Mucosa of stomach (tissue), 1 donor: ENCODE results near the gene DHX34.

Experiments
- H3K27me3 ChIP-seq: one replicate; pipeline ENCODE4 v1.7.0; 2013; ENCODE audit warnings: mild to moderate bottlenecking, low read length; ENCODE audit not compliant: control insufficient read depth, insufficient read depth
- H3K36me3 ChIP-seq: one replicate; pipeline ENCODE4 v1.7.0; 2013; ENCODE audit warnings: low read length; ENCODE audit not compliant: control insufficient read depth, insufficient read depth
- H3K4me1 ChIP-seq: one replicate; pipeline ENCODE4 v1.7.0; 2013; ENCODE audit warnings: mild to moderate bottlenecking, low read length; ENCODE audit not compliant: control insufficient read depth, insufficient read depth
- H3K4me3 ChIP-seq: one replicate; pipeline ENCODE4 v1.7.0; 2013; ENCODE audit warnings: low read length
- H3K9ac ChIP-seq: one replicate; pipeline ENCODE4 v1.7.0; 2013; ENCODE audit warnings: mild to moderate bottlenecking, low read length, moderate library complexity
- H3K9me3 ChIP-seq: one replicate; pipeline ENCODE4 v1.7.0; 2013; ENCODE audit warnings: mild to moderate bottlenecking, low read length, moderate library complexity; ENCODE audit not compliant: control insufficient read depth
- donor health status: Pancreatic carcinoma.

DHX34 gene

DNA sequence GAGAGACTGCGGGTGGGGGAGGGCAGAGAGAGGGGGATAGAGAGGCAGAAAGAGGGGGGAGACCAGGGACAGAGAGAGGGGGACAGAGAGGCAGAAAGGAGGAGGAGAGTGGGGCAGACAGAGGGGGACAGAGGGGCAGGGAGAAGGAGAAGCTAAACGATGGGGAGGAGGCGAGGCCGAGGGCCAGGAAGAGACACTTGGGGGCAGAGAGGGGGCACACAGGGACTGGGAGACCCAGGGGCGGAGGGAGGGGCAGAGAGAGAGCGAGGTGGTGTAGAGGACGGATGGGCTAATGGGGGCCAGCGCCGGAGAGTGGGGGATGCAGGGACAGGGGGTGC lies 69.5 kb downstream of the DHX34 start:
- H3K27me3 ChIP-seq = peaks cover 71% of the 10 kb centered on the region
- no peaks in the 10 kb centered on the region for H3K9me3 ChIP-seq
- H3K36me3 ChIP-seq = no peaks in the 10 kb centered on the region
- peaks cover 8% of the 10 kb centered on the region for H3K4me1 ChIP-seq
- no peak overlapping the region for H3K9ac ChIP-seq
- no peak overlapping the region for H3K4me3 ChIP-seq

DNA sequence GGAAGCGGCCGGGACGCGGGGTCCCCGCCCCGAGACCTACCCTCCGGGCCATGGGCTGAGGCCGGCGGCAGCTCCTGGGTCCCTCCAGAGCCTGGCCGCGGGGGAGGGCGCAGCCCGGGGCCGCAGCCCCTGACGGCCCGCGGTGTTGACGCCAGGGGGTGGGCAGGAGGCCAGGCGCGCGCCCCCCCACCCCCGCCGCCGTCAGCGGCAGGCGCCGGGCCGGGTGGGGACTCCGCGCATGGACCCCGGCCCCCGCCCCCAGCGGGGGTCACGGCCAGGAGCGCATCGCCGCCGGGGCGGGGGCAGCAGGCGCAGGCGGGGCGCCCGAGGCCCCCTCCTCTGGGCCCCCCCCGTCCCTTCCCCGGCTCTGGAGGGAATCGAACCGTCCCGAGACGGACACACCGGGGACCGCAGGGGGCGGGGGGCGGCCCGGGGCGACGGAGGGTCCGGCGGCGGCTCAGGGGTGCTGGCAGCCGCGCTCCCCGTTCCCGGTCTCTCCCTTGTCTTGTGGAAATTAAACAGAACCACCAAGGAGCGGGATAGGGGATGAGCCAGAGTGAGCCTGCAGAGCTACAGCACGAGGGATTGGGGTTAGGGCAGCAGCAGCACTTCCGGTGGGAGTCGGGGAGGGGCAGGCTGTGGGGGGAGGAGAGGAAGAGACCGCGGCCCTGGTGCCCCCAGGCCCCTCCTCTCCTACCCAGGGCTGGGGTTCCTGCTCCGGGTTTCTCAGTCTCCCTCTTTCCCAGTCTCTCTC lies 70.1 kb downstream of the DHX34 start, which contains the start of gene MEIS3:
MEIS3 (minus strand) TSS at position 498 of the 754 bp plus-strand sequence; CDS start at position 52, 446 bp downstream.
- Histone ChIP-seq H3K4me1 (peaks cover 8% of the 10 kb centered on the region), H3K27me3 (peaks cover 76% of the 10 kb centered on the region)

GRCh38 chr19:47419789-47420188 lies 70.7 kb downstream of the DHX34 start:
- H3K4me1 ChIP-seq = peaks cover 8% of the 10 kb centered on the region
- H3K27me3 ChIP-seq = peaks cover 81% of the 10 kb centered on the region
- H3K9me3 ChIP-seq = no peaks in the 10 kb centered on the region

More for the DNA sequence above, 70.1 kb downstream of the DHX34 start, which contains the start of gene MEIS3:
- no peak within 1 kb of the TSS for H3K9ac ChIP-seq
- no peaks in the 10 kb centered on the region for H3K36me3 ChIP-seq
- no peak within 1 kb of the TSS for H3K4me3 ChIP-seq
- no peaks in the 10 kb centered on the region for H3K9me3 ChIP-seq

DNA sequence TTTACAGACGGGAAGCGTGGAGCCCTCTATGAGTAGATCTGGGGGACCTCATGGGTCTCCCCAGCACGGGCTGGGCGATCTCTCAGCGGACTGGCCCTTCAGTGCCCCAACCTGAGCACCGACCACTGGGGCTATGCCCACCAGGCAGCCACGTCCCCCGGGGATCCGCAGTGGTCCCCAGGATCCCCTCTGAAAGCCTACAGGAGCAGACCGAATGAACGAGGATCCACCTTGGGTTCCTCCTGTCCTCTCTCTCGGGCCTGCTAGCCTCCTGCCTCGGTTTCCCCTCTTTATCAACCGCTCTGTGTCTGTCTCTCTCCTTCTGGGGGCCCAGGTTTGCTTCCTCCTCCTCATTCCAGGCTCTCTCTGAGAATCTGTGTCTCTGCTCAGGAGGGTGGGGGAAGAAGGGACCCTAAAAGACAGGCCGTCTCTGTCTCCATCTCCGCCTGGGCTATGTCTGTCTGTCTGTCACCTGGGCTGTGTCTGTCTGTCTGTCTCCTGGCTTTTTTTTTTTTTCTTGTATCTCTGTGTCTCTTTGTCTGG lies 72.2 kb downstream of the DHX34 start:
- Histone ChIP-seq H3K9me3 (no peaks in the 10 kb centered on the region), H3K4me1 (peaks cover 8% of the 10 kb centered on the region), H3K36me3 (no peaks in the 10 kb centered on the region), H3K27me3 (peaks cover 79% of the 10 kb centered on the region), H3K4me3 (no peak overlapping the region), H3K9ac (no peak overlapping the region)

More at GRCh38 chr19:47419789-47420188, 70.7 kb downstream of the DHX34 start:
- Histone ChIP-seq H3K36me3 (no peaks in the 10 kb centered on the region), H3K4me3 (no peak overlapping the region), H3K9ac (no peak overlapping the region)

- no peak overlapping the region for H3K9ac ChIP-seq
- H3K27me3 ChIP-seq = peaks cover 73% of the 10 kb centered on the region
- H3K36me3 ChIP-seq = no peaks in the 10 kb centered on the region
- no peaks in the 10 kb centered on the region for H3K9me3 ChIP-seq
- peaks cover 8% of the 10 kb centered on the region for H3K4me1 ChIP-seq
- H3K4me3 ChIP-seq = no peak overlapping the region
Measured at GRCh38 chr19:47421844-47422395, 72.8 kb downstream of the DHX34 start.

DNA sequence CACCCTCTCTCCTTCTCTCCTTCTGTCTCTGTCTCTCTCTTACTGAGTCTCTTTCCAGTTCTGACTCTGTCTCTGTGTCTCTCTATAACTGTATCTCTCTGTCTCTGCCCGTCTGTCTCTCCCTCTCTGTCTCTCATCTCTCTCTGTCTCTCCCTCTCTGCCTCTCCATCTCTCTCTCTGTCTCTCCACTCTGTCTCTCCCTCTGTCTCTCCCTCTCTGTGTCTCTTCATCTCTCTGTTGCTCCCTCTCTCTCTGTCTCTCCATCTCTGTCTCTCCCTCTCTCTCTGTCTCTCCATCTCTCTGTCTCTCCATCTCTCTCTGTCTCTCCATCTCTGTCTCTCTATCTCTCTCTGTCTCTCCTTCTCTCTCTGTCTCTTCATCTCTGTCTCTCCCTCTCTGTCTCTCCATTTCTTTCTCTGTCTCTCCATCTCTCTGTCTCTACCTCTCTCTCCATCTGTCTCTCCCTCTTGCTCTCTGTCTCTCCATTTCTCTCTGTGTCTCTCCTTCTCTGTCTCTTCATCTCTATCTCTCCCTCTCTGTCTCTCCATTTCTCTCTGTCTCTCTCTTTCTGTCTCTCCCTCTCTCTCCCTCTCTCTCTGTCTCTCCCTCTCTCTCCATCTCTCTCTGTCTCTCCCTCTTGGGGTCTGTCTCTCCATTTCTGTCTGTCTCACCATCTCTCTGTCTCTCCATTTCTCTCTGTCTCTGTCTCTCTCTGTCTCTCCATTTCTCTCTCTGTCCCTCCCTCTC lies 73.5 kb downstream of the DHX34 start:
- peaks cover 66% of the 10 kb centered on the region for H3K27me3 ChIP-seq
- peaks cover 11% of the 10 kb centered on the region for H3K4me1 ChIP-seq
- no peak overlapping the region for H3K9ac ChIP-seq
- no peaks in the 10 kb centered on the region for H3K9me3 ChIP-seq
- H3K4me3 ChIP-seq = no peak overlapping the region
- H3K36me3 ChIP-seq = no peaks in the 10 kb centered on the region

DNA sequence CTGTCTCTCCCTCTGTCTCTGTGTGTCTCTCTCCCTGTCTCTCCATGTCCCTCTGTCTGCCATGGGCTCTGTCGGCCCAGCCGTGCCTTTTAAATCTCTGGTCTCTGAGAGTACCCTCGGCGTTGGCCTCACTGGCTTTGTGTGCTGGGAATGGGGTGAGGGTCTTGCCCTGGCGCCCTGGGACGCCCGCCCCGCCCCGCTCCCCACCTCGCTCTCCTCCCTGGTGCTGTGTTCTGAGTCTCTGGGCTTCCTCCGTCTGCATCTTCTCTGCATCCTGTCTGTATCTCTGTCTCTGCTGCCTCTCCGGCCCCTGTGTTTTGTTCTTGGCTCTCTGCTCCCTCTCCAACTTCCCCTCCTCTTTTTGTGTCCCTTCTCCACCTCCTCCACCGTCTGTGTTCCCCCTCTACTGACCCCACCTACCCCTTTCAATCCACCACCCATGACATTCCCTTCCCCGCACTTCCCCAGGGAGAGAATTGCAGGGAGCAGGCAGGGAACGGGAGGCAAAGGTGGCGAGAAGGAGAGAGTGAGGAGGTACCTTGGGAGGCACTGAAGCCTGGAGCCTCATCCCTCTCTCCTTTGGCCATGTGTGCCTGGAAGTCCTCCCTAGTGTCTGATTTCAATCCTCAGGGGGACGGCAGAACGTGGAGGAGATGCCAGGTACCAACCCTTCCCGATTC lies 74.2 kb downstream of the DHX34 start:
- H3K4me3 ChIP-seq = no peak overlapping the region
- no peaks in the 10 kb centered on the region for H3K9me3 ChIP-seq
- peaks cover 13% of the 10 kb centered on the region for H3K4me1 ChIP-seq
- peaks cover 63% of the 10 kb centered on the region for H3K27me3 ChIP-seq
- H3K36me3 ChIP-seq = no peaks in the 10 kb centered on the region
- no peak overlapping the region for H3K9ac ChIP-seq

- H3K9me3 ChIP-seq = no peaks in the 10 kb centered on the region
- H3K27me3 ChIP-seq = peaks cover 64% of the 10 kb centered on the region
- no peaks in the 10 kb centered on the region for H3K36me3 ChIP-seq
- H3K9ac ChIP-seq = no peak overlapping the region
- H3K4me3 ChIP-seq = no peak overlapping the region
- peaks cover 30% of the 10 kb centered on the region for H3K4me1 ChIP-seq
Measured at GRCh38 chr19:47427241-47428176, 78.4 kb downstream of the DHX34 start.

GRCh38 chr19:47428177-47428894 lies 79.2 kb downstream of the DHX34 start:
- Histone ChIP-seq H3K27me3 (peaks cover 57% of the 10 kb centered on the region), H3K4me3 (no peak overlapping the region), H3K36me3 (no peaks in the 10 kb centered on the region)

DNA sequence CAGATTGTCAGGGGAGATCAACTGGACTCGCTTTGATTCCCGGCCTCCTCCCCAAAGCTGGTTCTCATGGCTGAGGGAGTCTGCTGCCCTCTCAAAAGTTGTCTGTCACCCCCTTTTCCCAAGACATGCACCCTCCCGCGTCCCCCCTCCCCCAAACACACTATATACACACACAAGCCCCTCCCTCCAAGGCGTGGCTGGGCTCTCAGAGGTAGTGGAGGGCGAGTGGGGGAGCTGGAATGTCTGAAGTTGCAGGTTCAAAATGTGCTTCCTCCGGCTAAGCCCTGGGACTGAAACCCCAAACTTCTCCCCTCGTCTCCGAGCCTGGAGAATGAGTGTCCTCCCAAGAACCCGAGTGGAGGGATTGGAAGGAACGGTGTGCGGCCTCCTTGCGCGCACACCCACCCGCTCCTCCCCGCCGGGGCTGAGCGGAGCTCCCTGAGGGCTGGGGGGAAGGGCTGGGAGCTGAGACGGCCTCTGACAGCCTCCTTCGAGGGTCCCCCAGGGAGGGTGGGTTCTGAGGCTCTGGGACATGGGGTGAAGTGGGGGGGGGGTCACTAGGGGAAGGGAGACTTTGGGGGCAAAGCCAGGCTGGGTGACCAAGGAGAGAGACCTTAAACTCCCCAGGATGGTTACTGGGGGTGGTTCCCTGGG lies 80.2 kb downstream of the DHX34 start:
- Histone ChIP-seq H3K36me3 (no peaks in the 10 kb centered on the region), H3K9me3 (no peaks in the 10 kb centered on the region), H3K4me3 (no peak overlapping the region), H3K27me3 (peaks cover 55% of the 10 kb centered on the region), H3K9ac (no peak overlapping the region), H3K4me1 (peaks cover 30% of the 10 kb centered on the region)

More at GRCh38 chr19:47428177-47428894, 79.2 kb downstream of the DHX34 start:
- no peaks in the 10 kb centered on the region for H3K9me3 ChIP-seq
- H3K9ac ChIP-seq = no peak overlapping the region
- peaks cover 30% of the 10 kb centered on the region for H3K4me1 ChIP-seq
